Osteocyte (in vitro differentiated cells): ENCODE results near the gene ZNF654. TPM values are rescaled to one million over a fixed set of nuclear protein-coding genes. Genes with fewer than 3 reads are reported as not detected.

Experiments
- DNase-seq: peaks from one replicate; pipeline ENCODE4 v3.0.0; 2021; ENCODE audit warnings: mixed read lengths; ENCODE audit not compliant: unreplicated experiment; ENCODE audit errors: extremely low spot score
- H3K27ac Mint-ChIP-seq: one replicate; pipeline ENCODE4 v1.8.0; 2021; ENCODE audit warnings: mild to moderate bottlenecking, mixed read lengths; ENCODE audit not compliant: unreplicated experiment
- H3K27me3 Mint-ChIP-seq: one replicate; pipeline ENCODE4 v1.8.0; 2021; ENCODE audit warnings: mixed read lengths; ENCODE audit not compliant: unreplicated experiment
- H3K36me3 Mint-ChIP-seq: one replicate; pipeline ENCODE4 v1.8.0; 2021; ENCODE audit warnings: mixed read lengths; ENCODE audit not compliant: unreplicated experiment
- H3K4me1 Mint-ChIP-seq: one replicate; pipeline ENCODE4 v1.8.0; 2021; ENCODE audit warnings: mixed read lengths; ENCODE audit not compliant: unreplicated experiment
- H3K4me3 Mint-ChIP-seq: one replicate; pipeline ENCODE4 v1.8.0; 2021; ENCODE audit warnings: mild to moderate bottlenecking, moderate library complexity, mixed read lengths; ENCODE audit not compliant: unreplicated experiment
- H3K9me3 Mint-ChIP-seq: one replicate; pipeline ENCODE4 v1.8.0; 2021; ENCODE audit warnings: mixed read lengths; ENCODE audit not compliant: unreplicated experiment
- total RNA-seq: library from RNA; stranded (reverse); gene quantifications from 2 replicates; pipeline ENCODE4 v1.2.1, GENCODE V29; 2021
- TF ChIP-seq, protein P1 (sequence below): fragments of 200-600 bp; sonication (generic); IDR thresholded peaks from 2 replicates; pipeline ENCODE4 v1.5.0; 2021; ENCODE audit warnings: antibody characterized with exemption, mild to moderate bottlenecking, moderate library complexity

ZNF654 gene
- total RNA-seq, 1 donor from 2014 or later, result 10.7 TPM

DNA sequence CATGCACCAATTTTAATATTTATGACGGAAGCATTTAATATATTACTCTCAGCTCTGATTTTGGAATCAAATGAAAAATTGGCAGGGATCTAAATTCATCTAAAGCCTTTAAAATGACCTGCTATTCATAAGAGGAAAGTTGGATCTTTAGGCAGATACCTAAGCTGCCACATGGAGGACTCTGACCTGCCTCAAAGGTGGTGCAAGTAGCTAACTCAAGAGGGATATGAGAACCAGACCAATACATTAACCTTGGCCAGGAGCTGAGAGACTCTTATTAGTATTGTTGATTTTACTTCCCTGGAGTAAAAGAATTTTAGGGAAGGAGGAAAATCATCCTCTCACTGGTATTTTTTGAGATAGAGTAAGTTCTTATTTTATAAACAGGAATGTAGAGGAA lies 17.7 kb downstream of the ZNF654 start:
- Mint-ChIP-seq H3K9me3 (peaks cover 11% of the 10 kb centered on the region), H3K4me3 (no peak overlapping the region), H3K4me1 (peaks cover 19% of the 10 kb centered on the region), H3K36me3 (peaks cover 1% of the 10 kb centered on the region), H3K27ac (no peak overlapping the region), H3K27me3 (no peaks in the 10 kb centered on the region)
- no peak for DNase-seq
- TF ChIP-seq, protein P1, sequence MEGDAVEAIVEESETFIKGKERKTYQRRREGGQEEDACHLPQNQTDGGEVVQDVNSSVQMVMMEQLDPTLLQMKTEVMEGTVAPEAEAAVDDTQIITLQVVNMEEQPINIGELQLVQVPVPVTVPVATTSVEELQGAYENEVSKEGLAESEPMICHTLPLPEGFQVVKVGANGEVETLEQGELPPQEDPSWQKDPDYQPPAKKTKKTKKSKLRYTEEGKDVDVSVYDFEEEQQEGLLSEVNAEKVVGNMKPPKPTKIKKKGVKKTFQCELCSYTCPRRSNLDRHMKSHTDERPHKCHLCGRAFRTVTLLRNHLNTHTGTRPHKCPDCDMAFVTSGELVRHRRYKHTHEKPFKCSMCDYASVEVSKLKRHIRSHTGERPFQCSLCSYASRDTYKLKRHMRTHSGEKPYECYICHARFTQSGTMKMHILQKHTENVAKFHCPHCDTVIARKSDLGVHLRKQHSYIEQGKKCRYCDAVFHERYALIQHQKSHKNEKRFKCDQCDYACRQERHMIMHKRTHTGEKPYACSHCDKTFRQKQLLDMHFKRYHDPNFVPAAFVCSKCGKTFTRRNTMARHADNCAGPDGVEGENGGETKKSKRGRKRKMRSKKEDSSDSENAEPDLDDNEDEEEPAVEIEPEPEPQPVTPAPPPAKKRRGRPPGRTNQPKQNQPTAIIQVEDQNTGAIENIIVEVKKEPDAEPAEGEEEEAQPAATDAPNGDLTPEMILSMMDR, result no peak

DNA sequence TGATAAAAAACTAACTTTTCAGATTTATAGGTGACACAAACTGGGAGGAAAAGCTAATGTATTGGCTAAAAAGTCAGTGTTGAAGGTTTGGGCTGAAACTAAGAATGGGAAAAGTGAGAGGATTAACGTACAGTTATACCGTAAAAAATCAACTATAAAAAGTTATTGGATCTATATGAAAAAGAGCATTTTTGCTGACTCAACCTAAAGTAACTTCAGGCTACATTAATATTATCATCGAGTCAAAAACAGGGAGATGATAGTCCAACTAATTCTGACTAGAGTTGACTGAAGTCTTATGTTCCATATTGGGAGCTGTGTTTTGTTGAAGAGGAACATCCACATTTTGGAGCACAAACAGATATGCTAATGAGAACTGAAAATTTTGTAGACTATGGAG lies 19.9 kb downstream of the ZNF654 start:
- Mint-ChIP-seq H3K36me3 (peaks cover 2% of the 10 kb centered on the region), H3K4me1 (peaks cover 19% of the 10 kb centered on the region), H3K4me3 (no peak overlapping the region), H3K27ac (no peak overlapping the region), H3K9me3 (peaks cover 5% of the 10 kb centered on the region), H3K27me3 (no peaks in the 10 kb centered on the region)
- no peak for DNase-seq
- TF ChIP-seq, protein P1, result no peak

DNA sequence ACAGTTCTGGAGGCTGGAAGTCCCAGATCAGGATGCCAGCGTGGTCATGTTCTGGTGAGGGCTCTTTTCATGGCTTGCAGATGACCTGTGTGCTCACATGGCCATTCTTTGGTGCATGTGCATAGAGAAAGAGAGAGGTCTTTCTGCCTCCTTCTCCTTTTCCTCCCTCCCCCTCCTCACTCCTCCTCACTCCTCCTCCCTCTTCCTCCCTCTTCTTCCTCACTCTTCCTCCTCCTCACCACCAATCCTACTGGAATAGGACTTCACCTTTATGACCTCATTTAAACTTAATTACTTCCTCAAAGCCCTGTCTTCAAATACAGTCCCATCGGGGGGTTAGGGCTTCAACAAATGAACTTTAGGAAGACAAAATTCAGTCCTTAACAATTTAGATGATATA lies 23.8 kb downstream of the ZNF654 start:
- H3K4me1 Mint-ChIP-seq, result no peaks in the 10 kb centered on the region
- H3K27me3 Mint-ChIP-seq, result no peaks in the 10 kb centered on the region
- no peak for DNase-seq
- H3K9me3 Mint-ChIP-seq, result peaks cover 5% of the 10 kb centered on the region
- no peak overlapping the region for H3K4me3 Mint-ChIP-seq
- no peak overlapping the region for H3K27ac Mint-ChIP-seq
- TF ChIP-seq, protein P1, result no peak
- H3K36me3 Mint-ChIP-seq, result peaks cover 5% of the 10 kb centered on the region

DNA sequence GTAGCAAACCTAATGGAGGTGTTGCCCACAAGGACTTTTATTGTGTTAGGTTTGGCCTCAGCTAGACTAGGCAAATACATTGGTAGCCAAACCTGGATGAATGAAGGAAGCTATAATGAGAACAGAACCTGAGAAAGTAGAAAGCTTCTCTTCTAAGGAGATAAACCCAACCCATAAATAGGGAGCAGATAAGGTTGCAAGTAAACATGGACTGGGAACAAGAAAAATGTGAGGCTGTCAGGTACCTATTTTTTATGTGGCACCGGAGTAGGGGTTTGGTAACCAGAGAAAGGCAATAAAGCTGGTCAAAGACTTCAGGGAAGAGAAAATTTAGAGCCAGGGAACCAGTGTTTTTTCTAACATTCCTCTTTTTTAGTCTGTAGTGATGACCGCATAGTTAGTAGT lies 25.0 kb downstream of the ZNF654 start:
- Mint-ChIP-seq H3K4me3 (no peak overlapping the region), H3K27ac (no peak overlapping the region), H3K9me3 (peaks cover 5% of the 10 kb centered on the region), H3K27me3 (no peaks in the 10 kb centered on the region), H3K4me1 (no peaks in the 10 kb centered on the region), H3K36me3 (peaks cover 8% of the 10 kb centered on the region)
- TF ChIP-seq, protein P1, result no peak
- no peak for DNase-seq

DNA sequence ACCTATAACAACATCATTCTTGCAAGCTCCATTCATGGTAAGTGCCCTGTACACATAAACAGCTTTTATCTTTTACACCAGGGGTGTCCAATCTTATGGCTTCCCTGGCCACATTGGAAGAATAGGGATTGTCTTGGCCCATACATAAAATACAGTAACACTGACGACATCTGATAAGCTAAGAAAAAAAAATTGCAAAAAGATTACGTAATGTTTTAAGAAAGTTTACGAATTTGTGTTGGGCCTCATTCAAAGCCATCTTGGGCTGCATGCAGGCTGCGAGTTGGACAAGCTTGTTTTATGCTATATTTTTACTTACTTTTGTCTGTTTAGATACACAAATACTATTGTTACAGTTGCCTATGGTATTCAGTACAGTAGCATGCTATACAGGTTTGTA lies 31.6 kb downstream of the ZNF654 start:
- Mint-ChIP-seq H3K36me3 (peaks cover 14% of the 10 kb centered on the region), H3K27me3 (no peaks in the 10 kb centered on the region), H3K4me1 (peaks cover 1% of the 10 kb centered on the region), H3K27ac (no peak overlapping the region), H3K4me3 (no peak overlapping the region), H3K9me3 (no peaks in the 10 kb centered on the region)
- DNase-seq, result no peak
- TF ChIP-seq, protein P1, result no peak
